Retinal pigment epithelial cell (primary cell): ENCODE data around the gene MID2.
"Not testable (repeated sequence)": the region's sequence is repeated elsewhere in the genome, so short reads cannot be mapped to it uniquely, and the experiment has no call there.

Experiments
- DNase-seq: peaks from one replicate; pipeline ENCODE4 v3.0.0-alpha.2; 2010; ENCODE audit warnings: low read depth
- H3K4me3 ChIP-seq: 2 replicates; pipeline ENCODE4 v1.5.1; 2011; ENCODE audit warnings: mild to moderate bottlenecking, low read length, control low read depth, moderate library complexity
- TF ChIP-seq, protein P1 (sequence below): conservative IDR thresholded peaks from 2 replicates; pipeline ENCODE4 v1.5.1; 2011; ENCODE audit warnings: low read depth, low read length, control low read depth, inconsistent platforms

Gene MID2

DNA sequence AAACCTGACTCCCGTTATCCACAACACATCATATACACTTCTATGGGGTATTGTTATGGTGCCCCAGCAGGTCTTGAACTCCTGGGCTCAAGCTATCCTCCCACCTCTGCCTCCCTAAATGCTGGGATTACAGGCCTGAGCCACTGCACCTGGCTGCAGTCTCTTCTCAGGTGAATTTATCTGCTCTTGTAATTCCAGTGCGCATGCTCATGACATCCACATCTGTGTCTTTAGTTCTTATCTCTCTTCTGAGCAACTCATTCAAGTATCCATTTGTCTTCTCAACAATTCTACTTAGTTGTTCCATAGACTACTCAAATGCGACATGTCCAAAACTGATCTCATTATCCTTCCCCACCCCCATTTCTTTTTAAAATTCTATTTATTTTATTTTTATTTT is 20.5 kb upstream of the MID2 start:
- TF ChIP-seq, protein P1, sequence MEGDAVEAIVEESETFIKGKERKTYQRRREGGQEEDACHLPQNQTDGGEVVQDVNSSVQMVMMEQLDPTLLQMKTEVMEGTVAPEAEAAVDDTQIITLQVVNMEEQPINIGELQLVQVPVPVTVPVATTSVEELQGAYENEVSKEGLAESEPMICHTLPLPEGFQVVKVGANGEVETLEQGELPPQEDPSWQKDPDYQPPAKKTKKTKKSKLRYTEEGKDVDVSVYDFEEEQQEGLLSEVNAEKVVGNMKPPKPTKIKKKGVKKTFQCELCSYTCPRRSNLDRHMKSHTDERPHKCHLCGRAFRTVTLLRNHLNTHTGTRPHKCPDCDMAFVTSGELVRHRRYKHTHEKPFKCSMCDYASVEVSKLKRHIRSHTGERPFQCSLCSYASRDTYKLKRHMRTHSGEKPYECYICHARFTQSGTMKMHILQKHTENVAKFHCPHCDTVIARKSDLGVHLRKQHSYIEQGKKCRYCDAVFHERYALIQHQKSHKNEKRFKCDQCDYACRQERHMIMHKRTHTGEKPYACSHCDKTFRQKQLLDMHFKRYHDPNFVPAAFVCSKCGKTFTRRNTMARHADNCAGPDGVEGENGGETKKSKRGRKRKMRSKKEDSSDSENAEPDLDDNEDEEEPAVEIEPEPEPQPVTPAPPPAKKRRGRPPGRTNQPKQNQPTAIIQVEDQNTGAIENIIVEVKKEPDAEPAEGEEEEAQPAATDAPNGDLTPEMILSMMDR, result no peak
- H3K4me3 ChIP-seq, result no peak overlapping the region
- DNase-seq, result no peak

DNA sequence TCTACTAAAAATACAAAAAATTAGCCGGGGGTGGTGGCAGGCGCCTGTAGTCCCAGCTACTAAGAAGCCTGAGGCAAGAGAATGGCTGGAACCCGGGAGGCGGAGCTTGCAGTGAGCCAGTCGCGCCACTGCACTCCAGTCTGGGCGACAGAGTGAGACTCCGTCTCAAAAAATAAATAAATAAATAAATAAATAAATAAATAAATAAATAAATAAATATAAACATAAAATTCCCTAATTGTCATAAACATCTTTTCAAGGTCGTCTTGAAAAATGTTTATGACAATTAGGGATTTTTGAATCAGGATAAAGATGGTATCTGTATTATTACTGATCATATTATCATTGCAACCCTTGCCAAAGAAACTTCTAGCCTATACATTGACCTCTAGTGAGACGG is 15.6 kb upstream of the MID2 start:
- H3K4me3 ChIP-seq, DNase-seq: not testable (repeated sequence)

DNA sequence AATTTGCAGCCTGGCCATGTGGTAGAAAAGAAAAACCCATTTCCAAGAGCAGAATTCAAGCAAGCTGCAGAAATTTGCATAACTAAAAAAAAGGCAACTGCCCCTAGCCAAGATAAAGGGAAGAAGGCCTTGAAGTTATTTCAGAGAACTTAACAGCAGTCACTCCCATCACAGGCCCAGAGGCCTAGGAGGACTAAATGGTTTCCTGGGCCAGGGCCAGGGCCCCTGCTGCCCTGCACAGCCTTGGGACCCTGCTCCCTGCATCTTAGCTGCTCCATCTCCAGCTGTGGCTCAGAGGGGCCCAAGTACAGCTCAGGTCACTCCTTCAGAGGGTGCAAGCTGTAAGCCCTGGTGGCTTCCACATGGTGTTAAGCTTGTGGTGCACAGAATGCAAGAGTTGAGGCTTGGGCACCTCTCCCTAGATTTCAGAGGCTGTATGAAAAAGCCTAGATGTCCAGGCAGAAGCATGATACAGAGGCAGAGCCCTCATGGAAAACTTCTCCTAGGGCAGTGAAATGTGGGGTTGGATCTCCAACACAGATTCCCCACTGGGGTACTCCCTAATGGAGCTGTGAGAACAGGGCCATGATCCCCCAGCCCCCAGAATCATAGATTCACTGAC is 6.7 kb upstream of the MID2 start:
- no peak overlapping the region for H3K4me3 ChIP-seq
- DNase-seq, result no peak
- TF ChIP-seq, protein P1, result no peak

DNA sequence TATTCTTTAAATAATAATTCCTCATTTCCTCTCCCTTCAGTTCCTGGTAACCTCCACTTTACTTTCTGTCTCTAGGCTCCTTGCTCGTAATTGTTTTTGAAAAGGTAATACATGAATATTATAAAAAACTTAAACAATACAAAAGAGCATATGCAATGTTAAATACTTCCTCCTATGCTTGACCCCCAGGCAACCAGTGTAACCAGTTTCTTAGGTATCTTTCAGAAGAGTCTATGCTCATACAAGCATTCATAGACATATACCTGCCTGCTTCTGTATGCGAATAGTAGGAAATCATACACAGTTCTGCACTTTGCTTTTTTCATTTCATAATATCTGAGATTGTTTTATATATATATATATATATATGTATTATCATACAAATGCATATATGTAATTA is 2.6 kb upstream of the MID2 start:
- no peak overlapping the region for H3K4me3 ChIP-seq
- TF ChIP-seq, protein P1, result no peak
- DNase-seq, result no peak

DNA sequence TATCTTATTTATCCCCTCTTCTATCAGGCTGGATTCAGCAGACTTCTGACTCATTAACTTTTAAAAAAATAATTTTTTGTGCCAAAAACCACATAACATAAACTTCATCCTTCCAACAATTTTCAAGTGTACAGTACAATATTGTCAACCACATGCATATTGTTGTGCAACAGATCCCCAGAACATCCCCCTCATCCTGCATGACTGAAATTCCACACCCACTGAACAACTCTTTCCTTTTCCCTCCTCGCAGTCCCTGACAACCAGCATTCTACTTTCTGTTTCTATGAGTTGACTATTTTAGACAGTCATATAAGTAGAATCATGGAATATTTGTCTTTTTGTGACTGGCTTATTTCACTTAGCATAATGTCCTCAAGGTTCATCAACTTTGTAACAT is 2.2 kb upstream of the MID2 start:
- TF ChIP-seq, protein P1, result no peak
- H3K4me3 ChIP-seq, result no peak overlapping the region
- no peak for DNase-seq

DNA sequence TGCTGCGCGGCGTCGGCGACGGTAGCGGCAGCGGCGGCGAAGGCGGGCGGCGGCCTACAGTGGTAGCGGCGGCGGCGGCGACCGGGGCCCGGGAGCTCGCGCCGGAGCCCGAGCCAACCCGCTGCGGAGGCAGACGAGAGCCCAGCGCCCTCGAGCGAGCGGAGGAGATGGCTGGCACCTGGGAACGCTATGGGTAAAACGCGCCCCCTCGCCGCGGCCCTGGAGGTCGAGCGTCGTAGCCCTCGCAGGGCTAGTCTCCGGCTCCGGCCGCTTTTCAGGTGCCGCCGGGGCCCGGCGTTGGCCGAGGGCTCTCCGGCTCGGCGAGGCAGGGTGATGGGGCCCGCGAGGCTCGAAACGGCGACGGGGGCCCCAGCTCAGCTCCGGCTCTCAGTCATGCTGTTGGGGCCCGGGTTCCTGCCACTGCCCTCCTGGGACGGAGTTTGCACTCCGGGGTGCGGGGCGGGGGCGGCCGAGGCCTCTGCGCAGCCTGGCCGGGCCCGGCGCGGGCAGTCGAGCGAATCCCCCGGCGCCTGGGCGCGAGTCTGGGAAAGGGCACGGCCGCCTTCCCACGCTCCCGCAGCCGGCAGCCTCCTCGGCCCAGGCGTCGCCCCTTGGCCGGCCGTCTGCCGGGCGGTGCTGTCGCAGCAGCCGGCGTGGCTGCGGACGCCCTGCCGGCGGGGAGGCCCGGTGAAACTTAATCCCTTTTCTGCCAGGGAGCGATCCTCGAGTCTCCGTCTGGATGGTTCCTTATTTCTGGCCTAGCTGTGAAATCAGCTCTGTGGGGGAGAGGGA is 768 bp downstream of the MID2 start:
- TF ChIP-seq, protein P1, result no peak
- peak overlapping the region; percentile 52 for H3K4me3 ChIP-seq
- DNase-seq, result no peak

DNA sequence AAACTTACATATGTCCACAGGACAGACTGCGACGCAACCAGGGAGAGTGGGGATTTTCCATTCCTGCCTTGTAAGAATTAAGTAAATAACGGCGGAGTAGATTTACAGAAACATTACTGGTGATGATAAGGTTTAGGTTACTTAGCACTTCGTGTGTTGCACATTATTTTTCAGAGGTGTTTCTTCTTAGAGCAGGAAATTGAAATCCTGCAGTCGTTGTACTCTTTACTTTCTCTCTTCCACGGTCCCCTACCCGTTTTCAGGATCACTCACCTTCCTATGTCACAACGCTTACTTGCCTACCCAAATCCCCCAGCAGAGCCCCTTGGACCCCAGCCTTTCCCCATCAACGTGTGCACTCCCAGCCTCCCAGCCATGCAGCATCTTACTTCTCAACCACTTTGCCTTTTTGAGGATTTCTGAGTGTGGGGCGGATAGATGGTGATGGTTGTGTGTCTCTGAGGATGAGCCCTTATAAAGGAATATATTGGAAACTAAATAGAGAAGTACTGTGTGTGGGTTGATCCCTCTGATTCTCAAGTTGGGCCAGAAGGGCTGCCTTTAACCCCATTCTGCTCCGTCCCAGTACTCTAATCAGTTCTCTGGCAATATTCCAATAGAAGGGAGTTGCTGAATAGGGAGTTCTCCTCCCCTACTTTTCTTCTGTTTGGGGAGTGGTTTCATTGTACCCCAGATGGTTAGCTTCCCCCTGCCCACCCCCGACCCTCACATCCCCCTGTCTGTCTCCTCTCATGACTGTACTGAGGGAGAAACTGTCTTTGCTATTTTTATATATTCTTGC is 1.6 kb downstream of the MID2 start:
- peak overlapping the region; percentile 13 for H3K4me3 ChIP-seq
- DNase-seq, result no peak
- TF ChIP-seq, protein P1, result no peak
